BJ (cell line): ENCODE results near the gene LINGO3. TPM values are rescaled to one million over a fixed set of nuclear protein-coding genes. Genes with fewer than 3 reads are reported as not detected.

ENCODE experiments used
- CTCF ChIA-PET: fragments of 350-600 bp; formaldehyde crosslinking; extraction: SDS; loops from one replicate; lab custom pipeline; 2021; ENCODE audit warnings: antibody characterized with exemption, inconsistent platforms; lab: Yijun Ruan, JAX
- POLR2A ChIA-PET: fragments of 300-600 bp; sonication (Branson Sonifier 250); formaldehyde crosslinking; extraction: SDS; loops from one replicate; lab custom pipeline; 2021; ENCODE audit warnings: antibody characterized with exemption; lab: Charles Lee
- DNase-seq: peaks from one replicate; pipeline ENCODE4 v3.0.0-alpha.2; 2011; ENCODE audit warnings: low read depth
- H3K27me3 ChIP-seq: 2 replicates; pipeline ENCODE4 v1.6.0; 2011; ENCODE audit warnings: low read length; ENCODE audit not compliant: control insufficient read depth, insufficient read depth
- H3K36me3 ChIP-seq: 2 replicates; pipeline ENCODE4 v1.5.1; 2011; ENCODE audit warnings: low read length; ENCODE audit not compliant: control insufficient read depth, insufficient read depth
- H3K4me3 ChIP-seq: 2 replicates; pipeline ENCODE4 v1.5.1; 2011; ENCODE audit warnings: low read depth, mild to moderate bottlenecking, control low read depth, low read length
- polyA plus RNA-seq: library from polyadenylated mRNA; depleted of rRNA; stranded (reverse); fragments of >200 nt; gene quantifications from 2 replicates; pipeline ENCODE4 v1.2.3, GENCODE V29; 2011
- TF ChIP-seq, protein P1 (sequence below): IDR thresholded peaks from 2 replicates; pipeline ENCODE4 v1.5.1; 2011; ENCODE audit warnings: low read depth, mild to moderate bottlenecking, control low read depth, inconsistent platforms, low read length, moderate library complexity; ENCODE audit not compliant: insufficient read depth

The LINGO3 gene
- polyA plus RNA-seq, 1 experiment = not detected

DNA sequence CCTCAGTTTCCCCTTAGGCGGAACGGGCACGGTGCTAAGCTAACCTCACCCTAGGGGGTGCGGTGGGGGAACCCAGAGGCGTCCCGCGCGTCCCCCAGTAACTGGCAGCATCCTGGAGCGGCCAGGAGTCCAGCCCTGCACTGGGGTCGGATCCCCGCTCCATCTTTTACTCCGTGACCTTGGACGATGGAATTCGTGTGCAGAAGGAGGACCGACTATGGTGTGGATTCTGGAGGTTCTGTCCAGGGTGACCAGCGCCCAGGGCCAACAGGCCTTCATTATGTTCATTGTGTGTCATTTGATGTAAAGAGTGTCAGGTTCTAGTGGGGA is 21.2 kb upstream of the LINGO3 start:
- H3K27me3 ChIP-seq = no peaks in the 10 kb centered on the region
- ChIA-PET CTCF (no interaction called here), POLR2A (no interaction called here)
- peaks cover 9% of the 10 kb centered on the region for H3K36me3 ChIP-seq
- peak overlapping the region; percentile 95 for H3K4me3 ChIP-seq
- DNase-seq = no peak
- TF ChIP-seq, protein P1, sequence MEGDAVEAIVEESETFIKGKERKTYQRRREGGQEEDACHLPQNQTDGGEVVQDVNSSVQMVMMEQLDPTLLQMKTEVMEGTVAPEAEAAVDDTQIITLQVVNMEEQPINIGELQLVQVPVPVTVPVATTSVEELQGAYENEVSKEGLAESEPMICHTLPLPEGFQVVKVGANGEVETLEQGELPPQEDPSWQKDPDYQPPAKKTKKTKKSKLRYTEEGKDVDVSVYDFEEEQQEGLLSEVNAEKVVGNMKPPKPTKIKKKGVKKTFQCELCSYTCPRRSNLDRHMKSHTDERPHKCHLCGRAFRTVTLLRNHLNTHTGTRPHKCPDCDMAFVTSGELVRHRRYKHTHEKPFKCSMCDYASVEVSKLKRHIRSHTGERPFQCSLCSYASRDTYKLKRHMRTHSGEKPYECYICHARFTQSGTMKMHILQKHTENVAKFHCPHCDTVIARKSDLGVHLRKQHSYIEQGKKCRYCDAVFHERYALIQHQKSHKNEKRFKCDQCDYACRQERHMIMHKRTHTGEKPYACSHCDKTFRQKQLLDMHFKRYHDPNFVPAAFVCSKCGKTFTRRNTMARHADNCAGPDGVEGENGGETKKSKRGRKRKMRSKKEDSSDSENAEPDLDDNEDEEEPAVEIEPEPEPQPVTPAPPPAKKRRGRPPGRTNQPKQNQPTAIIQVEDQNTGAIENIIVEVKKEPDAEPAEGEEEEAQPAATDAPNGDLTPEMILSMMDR = no peak

DNA sequence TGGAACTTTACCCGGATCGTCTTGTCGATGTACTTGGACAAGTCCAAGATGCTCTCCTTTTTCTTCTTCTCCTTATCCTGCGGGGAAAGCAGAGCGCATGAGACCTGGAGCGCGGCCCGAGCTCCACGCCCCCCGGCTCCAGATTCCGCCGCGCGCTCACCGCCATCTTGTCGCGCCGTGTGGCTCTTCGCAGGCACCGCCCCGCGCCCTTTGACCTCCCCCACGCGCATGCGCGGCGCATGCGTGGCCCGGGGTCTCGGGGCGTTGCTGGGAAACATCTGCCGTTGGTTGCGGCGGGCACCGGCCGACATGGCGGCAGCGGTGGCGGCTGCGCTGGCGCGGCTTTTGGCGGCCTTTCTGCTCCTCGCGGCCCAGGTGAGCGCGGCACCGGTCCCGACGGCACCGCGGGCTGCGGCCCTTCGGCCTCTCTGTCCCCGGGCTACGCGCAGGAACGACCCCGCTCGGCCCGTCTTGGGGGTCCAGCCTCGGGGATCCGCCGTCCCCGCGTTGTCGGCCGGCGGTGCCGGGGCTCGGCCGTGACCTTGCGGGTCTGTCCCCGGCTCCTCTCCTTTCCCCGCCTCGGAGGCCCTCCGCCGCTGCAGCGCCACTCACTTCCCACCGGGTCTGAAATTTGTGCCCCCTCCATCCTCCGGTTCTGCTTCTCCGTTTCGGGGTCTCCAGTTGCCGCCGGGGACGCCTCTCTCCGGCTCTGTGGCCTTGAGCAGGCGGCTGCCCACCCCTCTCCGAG is 20.6 kb upstream of the LINGO3 start, which contains the start of the genes LSM7 and SPPL2B:
Gene LSM7 (minus strand): TSS at position 186 of the 748 bp plus-strand sequence. CDS start 20 bp downstream, at position 166.
Gene SPPL2B (plus strand): TSS at position 284 of the 748 bp plus-strand sequence. CDS start 26 bp downstream, at position 310.
- peak; percentile 38 for DNase-seq
- ChIA-PET CTCF (interaction anchor here (0.7 to 3.7 kb wide), 6 partner anchors 9 to 259 kb away, joined by 3 to 27 read pairs (median 4); no protein-coding TSS in a partner anchor), POLR2A (interaction anchor here (0.6 kb wide), 1 partner anchor 12 kb away, joined by 3 read pairs; no protein-coding TSS in a partner anchor)

DNA sequence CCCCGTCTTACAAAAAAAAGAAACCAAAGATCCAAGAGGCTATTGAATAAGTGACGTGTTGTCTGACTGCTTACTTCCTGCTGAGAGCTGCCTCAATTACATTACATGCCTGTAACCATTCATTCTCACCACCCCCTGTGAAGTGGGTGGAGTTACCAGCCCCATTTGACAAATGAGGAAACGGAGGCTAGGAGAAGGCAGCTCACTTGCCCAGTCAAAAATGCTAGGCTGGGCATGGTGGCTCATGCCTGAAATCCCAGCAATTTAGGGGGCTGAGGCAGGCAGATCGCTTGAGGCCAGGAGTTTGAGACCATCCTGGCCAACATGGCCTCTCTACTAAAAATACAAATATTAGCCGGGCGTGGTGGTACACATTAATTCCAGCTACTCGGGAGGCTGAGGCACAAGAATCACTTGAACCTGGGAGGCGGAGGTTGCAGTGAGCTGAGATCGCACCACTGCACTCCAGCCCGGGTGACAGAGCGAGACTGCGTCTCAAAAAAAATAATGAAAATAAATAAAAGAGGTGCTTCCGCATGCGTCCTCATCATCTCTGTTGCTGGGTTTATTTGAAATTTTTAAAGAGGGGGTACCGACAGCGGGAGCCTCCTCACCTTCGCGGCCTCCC is 19.9 kb upstream of the LINGO3 start:
- POLR2A ChIA-PET = interaction anchor here (0.6 to 0.7 kb wide), 2 partner anchors 12 to 291 kb away, joined by 3 to 4 read pairs; no protein-coding TSS in a partner anchor
- DNase-seq = peak; percentile 45
- Histone ChIP-seq H3K27me3 (no peaks in the 10 kb centered on the region), H3K4me3 (peak overlapping the region; percentile 95), H3K36me3 (peaks cover 12% of the 10 kb centered on the region)
- CTCF ChIA-PET = interaction anchor here (0.6 to 3.7 kb wide), 8 partner anchors 9 to 291 kb away, joined by 3 to 27 read pairs (median 3); no protein-coding TSS in a partner anchor
- TF ChIP-seq, protein P1 = no peak

More for the DNA sequence above, 20.6 kb upstream of the LINGO3 start, which contains the start of the genes LSM7 and SPPL2B:
- peak within 1 kb of the TSS; percentile 95 for H3K4me3 ChIP-seq
- H3K36me3 ChIP-seq = peaks cover 9% of the 10 kb centered on the region
- TF ChIP-seq, protein P1 = no peak
- H3K27me3 ChIP-seq = no peaks in the 10 kb centered on the region

DNA sequence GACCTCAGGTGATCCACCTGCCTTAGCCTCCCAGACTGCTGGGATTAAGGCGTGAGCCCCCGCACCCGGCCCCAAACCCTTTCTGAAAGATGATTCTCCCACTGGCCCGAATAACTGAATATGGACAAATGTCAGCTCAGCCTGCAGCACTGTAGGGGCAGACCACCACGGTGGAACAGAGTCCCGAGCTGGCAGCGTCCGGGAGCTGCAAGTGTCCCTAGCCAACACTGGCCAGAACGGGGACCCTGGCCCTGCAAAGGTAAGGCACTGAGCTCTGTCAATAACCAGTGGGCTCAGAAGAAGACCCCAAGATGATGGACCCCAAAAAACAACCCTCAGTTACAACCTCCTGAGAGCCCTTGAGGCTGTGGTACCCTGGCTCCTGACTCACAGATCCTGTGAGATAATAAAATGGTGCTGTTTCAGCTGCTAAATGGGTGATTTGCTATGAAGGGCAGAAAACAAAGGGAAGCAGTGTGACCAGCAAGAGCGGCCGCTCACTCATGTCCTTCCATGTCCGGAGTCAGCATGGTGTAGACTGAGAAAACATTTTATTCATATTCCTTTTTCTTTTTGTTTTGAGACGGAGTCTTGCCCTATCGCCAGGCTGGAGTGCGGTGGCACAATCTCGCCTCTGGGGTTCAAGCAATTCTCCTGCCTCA is 18.9 kb upstream of the LINGO3 start:
- ChIA-PET POLR2A (no interaction called here), CTCF (interaction anchor here (1.2 to 3.7 kb wide), 3 partner anchors 10 to 52 kb away, joined by 3 to 27 read pairs (median 3); no protein-coding TSS in a partner anchor)
- DNase-seq = no peak
- no peaks in the 10 kb centered on the region for H3K27me3 ChIP-seq
- TF ChIP-seq, protein P1 = no peak
- peaks cover 14% of the 10 kb centered on the region for H3K36me3 ChIP-seq
- H3K4me3 ChIP-seq = no peak overlapping the region
